Endothelial cell of umbilical vein (primary cell): ENCODE data around the gene TRAPPC5. TPM values are rescaled to one million over a fixed set of nuclear protein-coding genes. Genes with fewer than 3 reads are reported as not detected.

Experiments used
- BruUV-seq: library from RNA; stranded (reverse); fragments of 400-500 nt; replicated peaks from 2 replicates; lab custom pipeline; 2021; lab: Mats Ljungman, UMichigan
- CTCF ChIA-PET: fragments of 300-600, 350-600 bp; sonication (Branson Sonifier 250); formaldehyde crosslinking; loops from one replicate; lab custom pipeline; 2021; ENCODE audit warnings: antibody characterized with exemption, inconsistent platforms; lab: Charles Lee
- POLR2A ChIA-PET: fragments of 300-600, 350-600 bp; sonication (Branson Sonifier 250); formaldehyde crosslinking; loops from one replicate; lab custom pipeline; 2021; ENCODE audit warnings: antibody characterized with exemption, inconsistent platforms; lab: Charles Lee
- DNase-seq: peaks from one replicate; pipeline ENCODE4 v3.0.0-alpha.2; 2011; ENCODE audit warnings: low read depth, low spot score
- FAIRE-seq: peaks from 2 replicates; lab custom pipeline; 2011; peaks lifted over from hg19 to GRCh38; lab: Jason Lieb, UNC
- H2AFZ ChIP-seq: 2 replicates; pipeline ENCODE4 v1.6.0; 2012; ENCODE audit warnings: low read depth, low read length, control low read depth, inconsistent platforms
- H3K27ac ChIP-seq: 2 replicates; pipeline ENCODE4 v1.5.1; 2011; ENCODE audit warnings: low read depth, mild to moderate bottlenecking, control low read depth, low read length, moderate library complexity; ENCODE audit not compliant: insufficient read depth
- H3K27me3 ChIP-seq, 2 experiments: 2 replicates each; pipeline versions ENCODE4 v1.6.0 to v1.6.1; 2011; ENCODE audit warnings: low read length in 2 of 2, mixed read lengths in 1 of 2; ENCODE audit not compliant: control insufficient read depth in 2 of 2, insufficient read depth in 2 of 2
- H3K36me3 ChIP-seq, 2 experiments: 2 replicates in 1 of 2; 3 replicates in 1 of 2; pipeline ENCODE4 v1.5.1; 2011; ENCODE audit warnings: low read length in 2 of 2, mild to moderate bottlenecking in 1 of 2, moderate library complexity in 1 of 2; ENCODE audit not compliant: control insufficient read depth in 2 of 2, insufficient read depth in 2 of 2; ENCODE audit errors: extremely low read depth in 1 of 2
- H3K4me1 ChIP-seq: 3 replicates; pipeline ENCODE4 v1.5.1; 2011; ENCODE audit warnings: mild to moderate bottlenecking, low read length; ENCODE audit not compliant: control insufficient read depth, insufficient read depth; ENCODE audit errors: extremely low read depth
- H3K4me2 ChIP-seq: 2 replicates; pipeline ENCODE4 v1.6.1; 2011; ENCODE audit warnings: low read length, control low read depth, mixed read lengths; ENCODE audit not compliant: insufficient read depth
- H3K4me3 ChIP-seq, 3 experiments: fragments of 200-600 bp in 1 of 3; sonication (generic), shearing (Covaris generic) in 1 of 3; replicated peaks in 1 of 3; 2 replicates each; pipeline ENCODE4 v1.5.1; 2011 to 2016; ENCODE audit warnings: control low read depth in 3 of 3, low read length in 3 of 3, mild to moderate bottlenecking in 2 of 3, inconsistent platforms in 1 of 3, low read depth in 1 of 3, moderate library complexity in 1 of 3; ENCODE audit not compliant: insufficient read depth in 1 of 3
- H3K79me2 ChIP-seq: 2 replicates; pipeline ENCODE4 v1.6.0; 2012; ENCODE audit warnings: low read length, inconsistent platforms; ENCODE audit not compliant: control insufficient read depth, insufficient read depth
- H3K9ac ChIP-seq: replicated peaks from 2 replicates; pipeline ENCODE3; 2011; ENCODE audit warnings: low read length, control low read depth; ENCODE audit not compliant: insufficient read depth; ENCODE audit errors: extremely low read depth
- H3K9me1 ChIP-seq: replicated peaks from 3 replicates; pipeline ENCODE4 v1.6.0; 2011; ENCODE audit warnings: mild to moderate bottlenecking, low read length; ENCODE audit not compliant: control insufficient read depth, insufficient read depth; ENCODE audit errors: extremely low read depth
- H3K9me3 ChIP-seq: replicated peaks from 2 replicates; pipeline ENCODE4 v1.5.1; 2012; ENCODE audit warnings: low read length, inconsistent platforms; ENCODE audit not compliant: control insufficient read depth, insufficient read depth
- H4K20me1 ChIP-seq: replicated peaks from 2 replicates; pipeline ENCODE3; 2011; ENCODE audit warnings: mild to moderate bottlenecking, low read length; ENCODE audit not compliant: control insufficient read depth, insufficient read depth; ENCODE audit errors: extremely low read depth
- EZH2 ChIP-seq: IDR thresholded peaks from 2 replicates; pipeline ENCODE4 v1.6.1; 2012; ENCODE audit warnings: borderline replicate concordance, low read depth, mild to moderate bottlenecking, moderate library complexity, low read length, inconsistent platforms; ENCODE audit not compliant: severe bottlenecking
- FOS ChIP-seq: IDR thresholded peaks from 2 replicates; pipeline ENCODE4 v1.6.1; 2011; ENCODE audit warnings: mild to moderate bottlenecking, low read length, moderate library complexity, borderline replicate concordance; ENCODE audit not compliant: insufficient read depth
- JUN ChIP-seq: IDR thresholded peaks from 2 replicates; pipeline ENCODE4 v1.6.1; 2011; ENCODE audit warnings: borderline replicate concordance, low read depth; ENCODE audit not compliant: insufficient read length, insufficient read depth
- MYC ChIP-seq: IDR thresholded peaks from one replicate; pipeline ENCODE4 v1.6.1; 2011; ENCODE audit warnings: mild to moderate bottlenecking, low read depth, low read length
- POLR2A ChIP-seq: IDR thresholded peaks from 2 replicates; pipeline ENCODE4 v1.6.1; 2012; ENCODE audit warnings: low read depth, mild to moderate bottlenecking, control low read depth, low read length
- POLR2AphosphoS5 ChIP-seq: IDR thresholded peaks from 2 replicates; pipeline ENCODE4 v1.6.1; 2012; ENCODE audit warnings: low read depth, mild to moderate bottlenecking, control low read depth, low read length, moderate library complexity; ENCODE audit not compliant: insufficient read depth
- dilution Hi-C: fragments of 300-500 bp; cut with MboI; formaldehyde crosslinking; loops from one replicate; pipeline ENCODE4 v1.15.0; 2019; ENCODE audit warnings: low sequenced_read_pairs; ENCODE audit not compliant: extremely low pct_ligation_motif_present
- intact Hi-C: fragments of 100-400 bp; cut with micrococcal nuclease; formaldehyde crosslinking; loops from one replicate; pipeline ENCODE4 v1.10.0; 2022
- polyA plus RNA-seq, 4 experiments: library from polyadenylated mRNA; depleted of rRNA in 3 of 4; stranded (reverse) in 3 of 4; unstranded in 1 of 4; fragments of >200 nt; gene quantifications; 2 replicates each; pipeline versions ENCODE4 v1.2.1 to v1.2.3, GENCODE V29; 2011 to 2012; ENCODE audit warnings: missing spikeins in 1 of 4
- total RNA-seq: library from RNA; stranded (reverse); gene quantifications from 2 replicates; pipeline ENCODE4 v1.2.3, GENCODE V29; 2021
- TF ChIP-seq, protein P1 (sequence below), 2 donors: IDR thresholded peaks; 1 replicate in 1 of 2; 2 replicates in 1 of 2; pipeline ENCODE4 v1.5.1; 2011; ENCODE audit warnings: low read length in 2 of 2, mild to moderate bottlenecking in 2 of 2, moderate library complexity in 2 of 2, control low read depth in 1 of 2, inconsistent platforms in 1 of 2, low read depth in 1 of 2; ENCODE audit not compliant: insufficient read depth in 1 of 2; ENCODE audit errors: extremely low read depth in 1 of 2

TRAPPC5 gene
- total and polyA plus RNA-seq, 2 donors (not counting 3 experiments of a cell fraction or from before 2014, with no cell fraction given) = 114 to 172 TPM

DNA sequence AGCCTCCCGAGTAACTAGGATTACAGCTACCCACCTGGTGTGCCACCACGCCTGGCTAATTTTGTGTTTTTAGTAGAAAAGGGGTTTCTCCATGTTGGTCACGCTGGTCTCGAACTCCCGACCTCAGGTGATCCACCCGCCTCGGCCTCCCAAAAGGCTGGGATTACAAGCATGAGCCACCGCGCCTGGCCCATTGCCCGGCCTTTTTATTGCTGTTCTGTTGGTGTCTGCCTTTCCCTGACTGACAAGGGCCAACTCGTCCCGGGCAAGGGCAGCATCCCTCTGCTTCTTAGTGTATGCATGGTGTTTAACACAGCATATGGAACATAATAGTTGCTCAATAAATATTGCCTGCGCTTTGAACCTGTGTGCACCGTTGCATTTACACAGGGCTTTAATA lies 18.0 kb upstream of the TRAPPC5 start:
- dilution Hi-C loops (no loop called here), intact Hi-C loops (no loop called here)
- Histone ChIP-seq H3K4me2 (no peak overlapping the region), H3K9ac (no peak overlapping the region), H3K4me3 (no peak overlapping the region), H3K79me2 (no peaks in the 10 kb centered on the region), H3K27ac (no peak overlapping the region), H3K4me1 (no peaks in the 10 kb centered on the region), H2AFZ (no peak overlapping the region), H3K9me3 (no peaks in the 10 kb centered on the region), H4K20me1 (no peaks in the 10 kb centered on the region), H3K27me3 (peaks cover 0 to 2% of the 10 kb centered on the region in 2 experiments), H3K9me1 (no peaks in the 10 kb centered on the region), H3K36me3 (no peaks in the 10 kb centered on the region)
- ChIA-PET POLR2A (no interaction called here), CTCF (interaction anchor here (1.5 to 3.3 kb wide), 2 partner anchors 13 to 18 kb away, joined by 5 to 24 read pairs; partner anchors contain the start of gene TRAPPC5)
- no peak for TF ChIP-seq POLR2A
- TF ChIP-seq, protein P1, sequence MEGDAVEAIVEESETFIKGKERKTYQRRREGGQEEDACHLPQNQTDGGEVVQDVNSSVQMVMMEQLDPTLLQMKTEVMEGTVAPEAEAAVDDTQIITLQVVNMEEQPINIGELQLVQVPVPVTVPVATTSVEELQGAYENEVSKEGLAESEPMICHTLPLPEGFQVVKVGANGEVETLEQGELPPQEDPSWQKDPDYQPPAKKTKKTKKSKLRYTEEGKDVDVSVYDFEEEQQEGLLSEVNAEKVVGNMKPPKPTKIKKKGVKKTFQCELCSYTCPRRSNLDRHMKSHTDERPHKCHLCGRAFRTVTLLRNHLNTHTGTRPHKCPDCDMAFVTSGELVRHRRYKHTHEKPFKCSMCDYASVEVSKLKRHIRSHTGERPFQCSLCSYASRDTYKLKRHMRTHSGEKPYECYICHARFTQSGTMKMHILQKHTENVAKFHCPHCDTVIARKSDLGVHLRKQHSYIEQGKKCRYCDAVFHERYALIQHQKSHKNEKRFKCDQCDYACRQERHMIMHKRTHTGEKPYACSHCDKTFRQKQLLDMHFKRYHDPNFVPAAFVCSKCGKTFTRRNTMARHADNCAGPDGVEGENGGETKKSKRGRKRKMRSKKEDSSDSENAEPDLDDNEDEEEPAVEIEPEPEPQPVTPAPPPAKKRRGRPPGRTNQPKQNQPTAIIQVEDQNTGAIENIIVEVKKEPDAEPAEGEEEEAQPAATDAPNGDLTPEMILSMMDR (IDR thresholded peaks at IDR 0.05; ENCODE audit: extremely low read depth in 1 of 2, insufficient read depth in 1 of 2, low read depth in 1 of 2, low read length in 2 of 2) = no peak
- TF ChIP-seq JUN = no peak
- TF ChIP-seq EZH2 = no peak
- TF ChIP-seq FOS = no peak
- no TSS peak for BruUV-seq
- DNase-seq (no peak), FAIRE-seq (no peak)

DNA sequence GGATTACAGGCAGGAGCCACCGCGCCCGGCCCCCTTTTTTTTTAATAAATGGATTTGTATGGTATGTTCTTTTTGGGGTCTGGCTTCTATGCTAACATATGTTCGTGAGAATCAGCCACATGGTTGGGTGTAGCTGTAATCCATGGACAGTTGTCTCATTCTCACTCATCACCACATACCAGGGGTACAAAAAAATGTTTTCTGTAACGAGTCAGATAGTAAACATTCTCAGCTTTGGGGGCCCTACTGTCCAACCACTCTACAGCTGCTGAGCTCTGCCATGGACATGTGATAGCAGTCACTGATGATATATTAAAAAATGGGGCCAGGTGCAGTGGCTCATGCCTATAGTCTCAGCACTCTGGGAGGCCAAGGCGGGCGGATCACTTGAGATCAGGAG lies 16.9 kb upstream of the TRAPPC5 start:
- POLR2A ChIA-PET = no interaction called here
- H3K4me2 ChIP-seq = no peak overlapping the region
- intact Hi-C loops (no loop called here), dilution Hi-C loops (no loop called here)
- DNase-seq (no peak), FAIRE-seq (no peak)
- TF ChIP-seq FOS (no peak), JUN (no peak), POLR2A (no peak), POLR2AphosphoS5 (no peak), EZH2 (no peak), MYC (no peak)
- H3K36me3 ChIP-seq = no peaks in the 10 kb centered on the region
- no peaks in the 10 kb centered on the region for H4K20me1 ChIP-seq
- no peak overlapping the region for H3K9ac ChIP-seq
- peaks cover 0 to 2% of the 10 kb centered on the region in 2 experiments for H3K27me3 ChIP-seq
- H3K27ac ChIP-seq = no peak overlapping the region
- no peak overlapping the region for H3K4me3 ChIP-seq
- H2AFZ ChIP-seq = no peak overlapping the region
- H3K9me3 ChIP-seq = no peaks in the 10 kb centered on the region
- no peaks in the 10 kb centered on the region for H3K9me1 ChIP-seq
- CTCF ChIA-PET = interaction anchor here (1.2 kb wide), 1 partner anchor 205 kb away, joined by 3 read pairs; no protein-coding TSS in a partner anchor
- no TSS peak for BruUV-seq
- no peaks in the 10 kb centered on the region for H3K4me1 ChIP-seq
- H3K79me2 ChIP-seq = no peaks in the 10 kb centered on the region
